GM19193 (cell line): ENCODE data around the gene INAFM1.

ENCODE experiments used
- POLR2A ChIP-seq: IDR thresholded peaks from 4 replicates; pipeline ENCODE4 v1.6.1; 2011; ENCODE audit not compliant: insufficient read depth, insufficient read length; ENCODE audit errors: extremely low read depth

INAFM1 gene

GRCh38 chr19:47232422-47233211 lies 42.1 kb upstream of the INAFM1 start:
- TF ChIP-seq POLR2A: peak; percentile 25

- TF ChIP-seq POLR2A: no peak
Observed at GRCh38 chr19:47236072-47236675, 38.5 kb upstream of the INAFM1 start.

GRCh38 chr19:47239152-47239551 lies 35.5 kb upstream of the INAFM1 start:
- TF ChIP-seq POLR2A: no peak

GRCh38 chr19:47239610-47240296 lies 34.9 kb upstream of the INAFM1 start:
- TF ChIP-seq POLR2A: no peak

GRCh38 chr19:47240556-47240955 lies 34.1 kb upstream of the INAFM1 start:
- TF ChIP-seq POLR2A: no peak

- no peak for TF ChIP-seq POLR2A
Observed at GRCh38 chr19:47240996-47241918, 33.4 kb upstream of the INAFM1 start.

GRCh38 chr19:47241919-47242577 lies 32.6 kb upstream of the INAFM1 start:
- TF ChIP-seq POLR2A: no peak

GRCh38 chr19:47243364-47243775 lies 31.3 kb upstream of the INAFM1 start:
- TF ChIP-seq POLR2A: no peak

GRCh38 chr19:47243776-47244547 lies 30.7 kb upstream of the INAFM1 start:
- peak; percentile 61 for TF ChIP-seq POLR2A

- TF ChIP-seq POLR2A: no peak
Observed at GRCh38 chr19:47247308-47247990, 27.2 kb upstream of the INAFM1 start.

- no peak for TF ChIP-seq POLR2A
Observed at GRCh38 chr19:47253467-47253881, 21.2 kb upstream of the INAFM1 start.

- no peak for TF ChIP-seq POLR2A
Observed at GRCh38 chr19:47253970-47254369, 20.7 kb upstream of the INAFM1 start.
